Keratinocyte (primary cell): ENCODE results near the gene ADAMTS6. TPM values are rescaled to one million over a fixed set of nuclear protein-coding genes. Genes with fewer than 3 reads are reported as not detected.

ENCODE experiments used
- DNase-seq: peaks from one replicate; pipeline ENCODE4 v3.0.0-alpha.2; 2011; ENCODE audit warnings: low read depth, missing footprints, low spot score
- FAIRE-seq: peaks from 2 replicates; lab custom pipeline; 2011; peaks lifted over from hg19 to GRCh38; lab: Jason Lieb, UNC
- H2AFZ ChIP-seq: 2 replicates; pipeline ENCODE4 v1.6.0; 2012; ENCODE audit warnings: low read length, control low read depth, inconsistent platforms; ENCODE audit not compliant: control insufficient read depth
- H3K27ac ChIP-seq: 2 replicates; pipeline ENCODE4 v1.5.1; 2011; ENCODE audit warnings: low read length; ENCODE audit not compliant: control insufficient read depth, insufficient read depth
- H3K27me3 ChIP-seq: 3 replicates; pipeline ENCODE4 v1.6.0; 2011; ENCODE audit warnings: low read length; ENCODE audit not compliant: control insufficient read depth, insufficient read depth; ENCODE audit errors: extremely low read depth
- H3K36me3 ChIP-seq, 2 experiments: 2 replicates in 1 of 2; 3 replicates in 1 of 2; pipeline ENCODE4 v1.5.1; 2011; ENCODE audit warnings: low read length in 2 of 2, mild to moderate bottlenecking in 1 of 2; ENCODE audit not compliant: control insufficient read depth in 2 of 2, insufficient read depth in 2 of 2; ENCODE audit errors: extremely low read depth in 1 of 2
- H3K4me1 ChIP-seq: 3 replicates; pipeline ENCODE4 v1.5.1; 2011; ENCODE audit warnings: low read length; ENCODE audit not compliant: control insufficient read depth, insufficient read depth; ENCODE audit errors: extremely low read depth
- H3K4me2 ChIP-seq: 3 replicates; pipeline ENCODE4 v1.6.0; 2011; ENCODE audit warnings: low read depth, low read length; ENCODE audit not compliant: control insufficient read depth, insufficient read depth; ENCODE audit errors: extremely low read depth
- H3K4me3 ChIP-seq, 3 experiments: fragments of 200-600 bp in 1 of 3; sonication (generic) in 1 of 3; 2 replicates in 2 of 3; 3 replicates in 1 of 3; pipeline ENCODE4 v1.5.1; 2011 to 2016; ENCODE audit warnings: low read length in 3 of 3, mild to moderate bottlenecking in 3 of 3, control low read depth in 2 of 3, inconsistent platforms in 1 of 3, low read depth in 1 of 3, mixed read lengths in 1 of 3, mixed run types in 1 of 3, moderate library complexity in 1 of 3; ENCODE audit not compliant: control insufficient read depth in 2 of 3, insufficient read depth in 2 of 3; ENCODE audit errors: extremely low read depth in 1 of 3
- H3K79me2 ChIP-seq: 2 replicates; pipeline ENCODE4 v1.6.0; 2012; ENCODE audit warnings: low read length; ENCODE audit not compliant: control insufficient read depth, insufficient read depth
- H3K9ac ChIP-seq: 3 replicates; pipeline ENCODE4 v1.6.0; 2011; ENCODE audit warnings: low read length; ENCODE audit not compliant: control insufficient read depth, insufficient read depth; ENCODE audit errors: extremely low read depth
- H3K9me1 ChIP-seq: 3 replicates; pipeline ENCODE4 v1.6.0; 2011; ENCODE audit warnings: low read length; ENCODE audit not compliant: control insufficient read depth, insufficient read depth; ENCODE audit errors: extremely low read depth
- H3K9me3 ChIP-seq: 2 replicates; pipeline ENCODE4 v1.5.1; 2012; ENCODE audit warnings: low read depth, low read length; ENCODE audit not compliant: control insufficient read depth
- H4K20me1 ChIP-seq: 3 replicates; pipeline ENCODE4 v1.6.0; 2011; ENCODE audit warnings: low read length; ENCODE audit not compliant: control insufficient read depth, insufficient read depth; ENCODE audit errors: extremely low read depth
- EZH2 ChIP-seq: IDR thresholded peaks from one replicate; pipeline ENCODE4 v1.6.1; 2012; ENCODE audit warnings: inconsistent platforms, mild to moderate bottlenecking, low read length, moderate library complexity
- dilution Hi-C: fragments of 300-500 bp; cut with MboI; formaldehyde crosslinking; loops from one replicate; pipeline ENCODE4 v1.7.0; 2020; ENCODE audit warnings: low sequenced_read_pairs; ENCODE audit not compliant: extremely low pct_ligation_motif_present
- polyA plus RNA-seq, 5 experiments: library from polyadenylated mRNA; depleted of rRNA in 3 of 5; stranded (reverse) in 3 of 5; stranded (forward) in 1 of 5; unstranded in 1 of 5; fragments of >200 nt; gene quantifications; 1 replicate in 1 of 5; 2 replicates in 3 of 5; 3 replicates in 1 of 5; pipeline versions ENCODE4 v1.2.1 to v1.2.3, GENCODE V29; 2011 to 2012; ENCODE audit warnings: missing spikeins in 2 of 5, low read depth in 1 of 5, low replicate concordance in 1 of 5
- TF ChIP-seq, protein P1 (sequence below), 3 experiments: IDR thresholded peaks in 1 of 3; conservative IDR thresholded peaks in 1 of 3; optimal IDR thresholded peaks in 1 of 3; 2 replicates in 2 of 3; 3 replicates in 1 of 3; pipeline versions ENCODE3 to v1.5.1; 2011; ENCODE audit warnings: low read length in 3 of 3, mild to moderate bottlenecking in 3 of 3, moderate library complexity in 2 of 3, control low read depth in 1 of 3, inconsistent platforms in 1 of 3; ENCODE audit not compliant: insufficient read depth in 2 of 3; ENCODE audit errors: extremely low read depth in 1 of 3

ADAMTS6 gene
- polyA plus RNA-seq, 1 donor (not counting 4 experiments of a cell fraction or from before 2014, with no cell fraction given) = 10.9 TPM

- Histone ChIP-seq H2AFZ (no peak overlapping the region), H3K4me3 (no peak overlapping the region), H4K20me1 (no peaks in the 10 kb centered on the region), H3K4me2 (no peak overlapping the region), H3K9me1 (no peaks in the 10 kb centered on the region), H3K27me3 (no peaks in the 10 kb centered on the region), H3K27ac (no peak overlapping the region), H3K9ac (no peak overlapping the region), H3K79me2 (no peaks in the 10 kb centered on the region), H3K36me3 (no peaks in the 10 kb centered on the region), H3K4me1 (no peaks in the 10 kb centered on the region), H3K9me3 (no peaks in the 10 kb centered on the region)
- no peak for DNase-seq
- FAIRE-seq = no peak
- dilution Hi-C loops = no loop called here
- no peak for TF ChIP-seq EZH2
- TF ChIP-seq, protein P1, sequence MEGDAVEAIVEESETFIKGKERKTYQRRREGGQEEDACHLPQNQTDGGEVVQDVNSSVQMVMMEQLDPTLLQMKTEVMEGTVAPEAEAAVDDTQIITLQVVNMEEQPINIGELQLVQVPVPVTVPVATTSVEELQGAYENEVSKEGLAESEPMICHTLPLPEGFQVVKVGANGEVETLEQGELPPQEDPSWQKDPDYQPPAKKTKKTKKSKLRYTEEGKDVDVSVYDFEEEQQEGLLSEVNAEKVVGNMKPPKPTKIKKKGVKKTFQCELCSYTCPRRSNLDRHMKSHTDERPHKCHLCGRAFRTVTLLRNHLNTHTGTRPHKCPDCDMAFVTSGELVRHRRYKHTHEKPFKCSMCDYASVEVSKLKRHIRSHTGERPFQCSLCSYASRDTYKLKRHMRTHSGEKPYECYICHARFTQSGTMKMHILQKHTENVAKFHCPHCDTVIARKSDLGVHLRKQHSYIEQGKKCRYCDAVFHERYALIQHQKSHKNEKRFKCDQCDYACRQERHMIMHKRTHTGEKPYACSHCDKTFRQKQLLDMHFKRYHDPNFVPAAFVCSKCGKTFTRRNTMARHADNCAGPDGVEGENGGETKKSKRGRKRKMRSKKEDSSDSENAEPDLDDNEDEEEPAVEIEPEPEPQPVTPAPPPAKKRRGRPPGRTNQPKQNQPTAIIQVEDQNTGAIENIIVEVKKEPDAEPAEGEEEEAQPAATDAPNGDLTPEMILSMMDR (optimal IDR thresholded peaks at IDR 0.05 in 1 of 3, IDR thresholded peaks at IDR 0.05 in 1 of 3, conservative IDR thresholded peaks at IDR 0.05 in 1 of 3; ENCODE audit: extremely low read depth in 1 of 3, insufficient read depth in 2 of 3, low read length in 3 of 3) = no peak
Observed at GRCh38 chr5:65111961-65112658, 369.6 kb downstream of the ADAMTS6 start.

GRCh38 chr5:65108786-65109743 lies 372.7 kb downstream of the ADAMTS6 start:
- no peak for FAIRE-seq
- no peak for DNase-seq

More at GRCh38 chr5:65108786-65109743, 372.7 kb downstream of the ADAMTS6 start:
- H3K79me2 ChIP-seq = no peaks in the 10 kb centered on the region
- no peak for TF ChIP-seq EZH2
- TF ChIP-seq, protein P1 (optimal IDR thresholded peaks at IDR 0.05 in 1 of 3, IDR thresholded peaks at IDR 0.05 in 1 of 3, conservative IDR thresholded peaks at IDR 0.05 in 1 of 3; ENCODE audit: extremely low read depth in 1 of 3, insufficient read depth in 2 of 3, low read length in 3 of 3) = no peak
- dilution Hi-C loops = no loop called here
- H4K20me1 ChIP-seq = no peaks in the 10 kb centered on the region
- no peaks in the 10 kb centered on the region for H3K27me3 ChIP-seq
- H2AFZ ChIP-seq = no peak overlapping the region
- H3K9me3 ChIP-seq = no peaks in the 10 kb centered on the region
- H3K36me3 ChIP-seq = no peaks in the 10 kb centered on the region
- no peak overlapping the region for H3K9ac ChIP-seq
- no peaks in the 10 kb centered on the region for H3K9me1 ChIP-seq
- H3K4me3 ChIP-seq = no peak overlapping the region
- peak overlapping the region; percentile 37 for H3K27ac ChIP-seq
- peaks cover 13% of the 10 kb centered on the region for H3K4me1 ChIP-seq
- no peak overlapping the region for H3K4me2 ChIP-seq
